Colonic mucosa (tissue), 4 donors: ENCODE results near the gene CAMSAP1. TPM values are rescaled to one million over a fixed set of nuclear protein-coding genes. Genes with fewer than 3 reads are reported as not detected.
A peak's percentile ranks its signal among the peaks of the same experiment; 100 is the strongest.

Experiments
- DNase-seq: peaks from one replicate; pipeline ENCODE4 v3.0.0-alpha.2; 2020
- H3K27ac ChIP-seq: fragments of 200-600 bp; one replicate; pipeline ENCODE4 v1.8.0; 2021
- H3K27me3 ChIP-seq: fragments of 200-600 bp; one replicate; pipeline ENCODE4 v1.8.0; 2021
- H3K36me3 ChIP-seq: fragments of 200-600 bp; one replicate; pipeline ENCODE4 v1.8.0; 2021
- H3K4me1 ChIP-seq: fragments of 200-600 bp; one replicate; pipeline ENCODE4 v1.8.0; 2021; ENCODE audit warnings: mild to moderate bottlenecking
- H3K4me3 ChIP-seq: fragments of 200-600 bp; one replicate; pipeline ENCODE4 v1.8.0; 2021
- H3K9ac ChIP-seq, 2 donors: one replicate each; pipeline ENCODE4 v1.7.0; 2013; ENCODE audit warnings: control low read depth in 2 of 2, low read depth in 2 of 2, low read length in 2 of 2
- H3K9me3 ChIP-seq: fragments of 200-600 bp; one replicate; pipeline ENCODE4 v1.8.0; 2021
- CTCF ChIP-seq: fragments of 200-600 bp; IDR thresholded peaks from one replicate; pipeline ENCODE4 v1.8.0; 2022; ENCODE audit warnings: antibody characterized with exemption, mild to moderate bottlenecking
- intact Hi-C: fragments of 100-400 bp; cut with DNase I; formaldehyde crosslinking; loops from one replicate; pipeline ENCODE4 v1.14.1; 2022
- total RNA-seq, 2 donors: library from RNA; stranded (reverse); fragmentation: NEBNext Ultra II Directional in 1 of 2; extraction: Animal tissue kit (Norgen Biotek cat#: 25700) in 1 of 2; gene quantifications; one replicate each; pipeline ENCODE4 v1.2.1, GENCODE V29; 2021
- donor health status: healthy.
- donor health status: DM: no; HTN: no; CAD: no.
- donor health status: DM: no; HTN: no; CAD: no.

CAMSAP1 gene
- total RNA-seq, 2 donors from 2014 or later: 14.0 to 14.4 TPM

GRCh38 chr9:135877791-135878527 is 29.4 kb downstream of the CAMSAP1 start:
- H3K9ac ChIP-seq: no peak overlapping the region
- no peaks in the 10 kb centered on the region for H3K9me3 ChIP-seq
- no peaks in the 10 kb centered on the region for H3K27me3 ChIP-seq
- H3K36me3 ChIP-seq: no peaks in the 10 kb centered on the region
- DNase-seq: peak; percentile 15
- intact Hi-C loops: no loop called here
- TF ChIP-seq CTCF: no peak
- no peak overlapping the region for H3K27ac ChIP-seq
- no peaks in the 10 kb centered on the region for H3K4me1 ChIP-seq
- no peak overlapping the region for H3K4me3 ChIP-seq

GRCh38 chr9:135876936-135877335 is 30.4 kb downstream of the CAMSAP1 start:
- intact Hi-C loops: no loop called here
- H3K36me3 ChIP-seq: no peaks in the 10 kb centered on the region

GRCh38 chr9:135874859-135875258 is 32.5 kb downstream of the CAMSAP1 start:
- no peak for DNase-seq
- no peak overlapping the region for H3K4me3 ChIP-seq
- TF ChIP-seq CTCF: no peak
- no peaks in the 10 kb centered on the region for H3K9me3 ChIP-seq
- no peak overlapping the region for H3K27ac ChIP-seq
- intact Hi-C loops: no loop called here
- no peaks in the 10 kb centered on the region for H3K4me1 ChIP-seq
- H3K9ac ChIP-seq: no peak overlapping the region
- H3K36me3 ChIP-seq: no peaks in the 10 kb centered on the region
- no peaks in the 10 kb centered on the region for H3K27me3 ChIP-seq

More at GRCh38 chr9:135876936-135877335, 30.4 kb downstream of the CAMSAP1 start:
- DNase-seq: no peak
- Histone ChIP-seq H3K27ac (no peak overlapping the region), H3K4me3 (no peak overlapping the region), H3K9ac (no peak overlapping the region), H3K4me1 (no peaks in the 10 kb centered on the region), H3K9me3 (no peaks in the 10 kb centered on the region), H3K27me3 (no peaks in the 10 kb centered on the region)
- TF ChIP-seq CTCF: no peak

- TF ChIP-seq CTCF: no peak
- DNase-seq: no peak
- no peaks in the 10 kb centered on the region for H3K27me3 ChIP-seq
- no peaks in the 10 kb centered on the region for H3K4me1 ChIP-seq
- intact Hi-C loops: loop anchor here (10.0 kb wide), 1 partner anchor 85 kb away; no protein-coding TSS in a partner anchor
- H3K9me3 ChIP-seq: no peaks in the 10 kb centered on the region
- no peak overlapping the region for H3K27ac ChIP-seq
- H3K36me3 ChIP-seq: no peaks in the 10 kb centered on the region
- no peak overlapping the region for H3K9ac ChIP-seq
- H3K4me3 ChIP-seq: no peak overlapping the region
Observed at GRCh38 chr9:135869909-135870308, 37.4 kb downstream of the CAMSAP1 start.

GRCh38 chr9:135865531-135865930 is 41.8 kb downstream of the CAMSAP1 start:
- no peaks in the 10 kb centered on the region for H3K4me1 ChIP-seq
- no peaks in the 10 kb centered on the region for H3K27me3 ChIP-seq
- intact Hi-C loops: loop anchor here (2.0 to 10.0 kb wide), 2 partner anchors 89 to 257 kb away; no protein-coding TSS in a partner anchor

More at GRCh38 chr9:135865531-135865930, 41.8 kb downstream of the CAMSAP1 start:
- no peak for DNase-seq
- TF ChIP-seq CTCF: no peak
- no peak overlapping the region for H3K4me3 ChIP-seq
- H3K9me3 ChIP-seq: no peaks in the 10 kb centered on the region
- no peak overlapping the region for H3K27ac ChIP-seq
- H3K36me3 ChIP-seq: no peaks in the 10 kb centered on the region
- H3K9ac ChIP-seq: no peak overlapping the region
